H1 (cell line): ENCODE data around the gene PIAS1. TPM values are rescaled to one million over a fixed set of nuclear protein-coding genes. Genes with fewer than 3 reads are reported as not detected.

Experiments used
- CTCF ChIA-PET: fragments of 300-600 bp; sonication (Branson Sonifier 250); formaldehyde crosslinking; loops from one replicate; lab custom pipeline; 2021; ENCODE audit not compliant: partially characterized antibody; lab: Charles Lee
- POLR2A ChIA-PET: fragments of 300-600 bp; sonication (Branson Sonifier 250); formaldehyde crosslinking; loops from one replicate; lab custom pipeline; 2021; ENCODE audit warnings: inconsistent platforms; ENCODE audit not compliant: partially characterized antibody; lab: Charles Lee
- DNase-seq, 2 experiments: peaks; one replicate each; pipeline versions ENCODE4 v3.0.0 to v3.0.0-alpha.2; 2010 to 2022; ENCODE audit warnings: low spot score in 2 of 2, low read depth in 1 of 2, mixed read lengths in 1 of 2
- FAIRE-seq: peaks from 2 replicates; lab custom pipeline; 2011; peaks lifted over from hg19 to GRCh38; lab: Jason Lieb, UNC
- H2AFZ ChIP-seq: 2 replicates; pipeline ENCODE4 v1.8.1; 2012; ENCODE audit warnings: low read length, inconsistent platforms
- H2AK5ac ChIP-seq: 2 replicates; pipeline ENCODE4 v1.6.1; 2013; ENCODE audit warnings: low read depth, low read length
- H2BK120ac ChIP-seq: replicated peaks from 2 replicates; pipeline ENCODE3; 2013; ENCODE audit warnings: low read depth, low read length, inconsistent platforms
- H2BK12ac ChIP-seq: 2 replicates; pipeline ENCODE4 v1.6.1; 2013; ENCODE audit warnings: low read depth, low read length
- H2BK15ac ChIP-seq: 2 replicates; pipeline ENCODE4 v1.6.1; 2013; ENCODE audit warnings: low read length
- H2BK20ac ChIP-seq: 2 replicates; pipeline ENCODE4 v1.6.1; 2013; ENCODE audit warnings: low read length
- H2BK5ac ChIP-seq: 2 replicates; pipeline ENCODE4 v1.6.1; 2013; ENCODE audit warnings: low read depth, low read length
- H3K14ac ChIP-seq: 2 replicates; pipeline ENCODE4 v1.6.1; 2013; ENCODE audit warnings: inconsistent platforms; ENCODE audit not compliant: insufficient read length
- H3K18ac ChIP-seq: 2 replicates; pipeline ENCODE4 v1.6.1; 2013; ENCODE audit warnings: low read length; ENCODE audit errors: extremely low read depth
- H3K23ac ChIP-seq: 2 replicates; pipeline ENCODE4 v1.6.1; 2013; ENCODE audit warnings: inconsistent platforms; ENCODE audit not compliant: insufficient read length
- H3K23me2 ChIP-seq: 2 replicates; pipeline ENCODE4 v1.6.1; 2013; ENCODE audit warnings: low read depth, low read length
- H3K27ac ChIP-seq: 2 replicates; pipeline ENCODE4 v1.6.1; 2011; ENCODE audit warnings: low read depth, low read length, inconsistent platforms
- H3K27me3 ChIP-seq, 4 experiments: replicated peaks in 1 of 4; 1 replicate in 1 of 4; 2 replicates in 3 of 4; pipeline versions ENCODE4 v1.6.1 to v1.8.1; 2011 to 2013; ENCODE audit warnings: low read length in 3 of 4, mild to moderate bottlenecking in 3 of 4, inconsistent platforms in 2 of 4, mixed read lengths in 2 of 4, moderate library complexity in 1 of 4; ENCODE audit not compliant: control insufficient read depth in 3 of 4, insufficient read depth in 3 of 4; ENCODE audit errors: extremely low read depth in 1 of 4
- H3K36me3 ChIP-seq, 4 experiments: 2 replicates each; pipeline versions ENCODE4 v1.6.1 to v1.8.1; 2011 to 2013; ENCODE audit warnings: mild to moderate bottlenecking in 4 of 4, low read length in 3 of 4, moderate library complexity in 2 of 4, control low read depth in 1 of 4, inconsistent platforms in 1 of 4; ENCODE audit not compliant: insufficient read depth in 4 of 4, control insufficient read depth in 2 of 4
- H3K4ac ChIP-seq: replicated peaks from 2 replicates; pipeline ENCODE3; 2013; ENCODE audit warnings: low read length, low read depth, mixed read lengths, inconsistent platforms; ENCODE audit not compliant: insufficient read length
- H3K4me1 ChIP-seq, 4 experiments: replicated peaks in 1 of 4; 1 replicate in 1 of 4; 2 replicates in 3 of 4; pipeline versions ENCODE4 v1.6.1 to v1.8.1; 2011 to 2013; ENCODE audit warnings: low read length in 3 of 4, inconsistent platforms in 2 of 4, mixed read lengths in 1 of 4; ENCODE audit not compliant: insufficient read depth in 4 of 4, control insufficient read depth in 3 of 4
- H3K4me2 ChIP-seq, 2 experiments: 2 replicates each; pipeline versions ENCODE4 v1.6.1 to v1.8.1; 2011 to 2013; ENCODE audit warnings: low read depth in 2 of 2, low read length in 2 of 2, control low read depth in 1 of 2, inconsistent platforms in 1 of 2, mild to moderate bottlenecking in 1 of 2; ENCODE audit not compliant: insufficient read depth in 1 of 2
- H3K4me3 ChIP-seq, 4 experiments: fragments of 200-600, 300-600 bp in 1 of 4; sonication (generic), shearing (Covaris generic), sonication (Bioruptor Twin) in 1 of 4; 2 replicates each; pipeline versions ENCODE4 v1.5.1 to v1.8.1; 2011 to 2016; ENCODE audit warnings: low read length in 4 of 4, low read depth in 3 of 4, control low read depth in 2 of 4, inconsistent platforms in 2 of 4, mild to moderate bottlenecking in 2 of 4, mixed read lengths in 1 of 4, moderate library complexity in 1 of 4; ENCODE audit not compliant: insufficient read depth in 2 of 4; ENCODE audit errors: extremely low read depth in 1 of 4
- H3K56ac ChIP-seq: replicated peaks from 2 replicates; pipeline ENCODE3; 2013; ENCODE audit warnings: low read depth, mild to moderate bottlenecking, mixed read lengths, low read length, inconsistent platforms; ENCODE audit not compliant: insufficient read length
- H3K79me1 ChIP-seq: 2 replicates; pipeline ENCODE4 v1.6.1; 2013; ENCODE audit warnings: low read depth, low read length, control low read depth
- H3K79me2 ChIP-seq, 2 experiments: 2 replicates each; pipeline versions ENCODE4 v1.6.1 to v1.8.1; 2012 to 2013; ENCODE audit warnings: low read length in 2 of 2, mild to moderate bottlenecking in 2 of 2, inconsistent platforms in 1 of 2; ENCODE audit not compliant: insufficient read depth in 2 of 2, control insufficient read depth in 1 of 2
- H3K9ac ChIP-seq, 4 experiments: replicated peaks in 1 of 4; 1 replicate in 1 of 4; 2 replicates in 3 of 4; pipeline versions ENCODE4 v1.6.1 to v1.8.1; 2011 to 2013; ENCODE audit warnings: low read depth in 3 of 4, low read length in 3 of 4, control low read depth in 2 of 4, mild to moderate bottlenecking in 2 of 4, moderate library complexity in 2 of 4, inconsistent platforms in 1 of 4; ENCODE audit errors: extremely low read depth in 1 of 4
- H3K9me3 ChIP-seq, 2 experiments: 2 replicates each; pipeline versions ENCODE4 v1.6.1 to v1.8.1; 2012 to 2013; ENCODE audit warnings: mild to moderate bottlenecking in 2 of 2, moderate library complexity in 2 of 2, control low read depth in 1 of 2, inconsistent platforms in 1 of 2, low read depth in 1 of 2, low read length in 1 of 2, mixed read lengths in 1 of 2; ENCODE audit not compliant: insufficient read depth in 2 of 2
- H4K20me1 ChIP-seq, 2 experiments: replicated peaks in 1 of 2; 2 replicates each; pipeline versions ENCODE3 to v1.8.1; 2011 to 2013; ENCODE audit warnings: inconsistent platforms in 2 of 2, low read length in 2 of 2, mild to moderate bottlenecking in 1 of 2; ENCODE audit not compliant: insufficient read depth in 2 of 2, control insufficient read depth in 1 of 2
- H4K5ac ChIP-seq: 2 replicates; pipeline ENCODE4 v1.6.1; 2013; ENCODE audit warnings: low read length, low read depth, mixed read lengths, inconsistent platforms; ENCODE audit not compliant: insufficient read length
- H4K8ac ChIP-seq: 2 replicates; pipeline ENCODE4 v1.8.0; 2013; ENCODE audit warnings: mild to moderate bottlenecking, moderate library complexity, low read length, inconsistent platforms; ENCODE audit not compliant: insufficient read depth; ENCODE audit errors: extremely low read depth
- H4K91ac ChIP-seq: replicated peaks from 2 replicates; pipeline ENCODE3; 2013; ENCODE audit warnings: low read length, mixed read lengths, inconsistent platforms; ENCODE audit not compliant: insufficient read length
- SP2 ChIP-seq: IDR thresholded peaks from 2 replicates; pipeline ENCODE4 v1.6.1; 2012; ENCODE audit warnings: mild to moderate bottlenecking, low read length, inconsistent platforms
- WGBS, 2 experiments: shearing (Covaris generic) in 1 of 2; methylation state at CpG; one replicate each; pipeline versions ENCODE4 v1.1.6 to v1.1.7; 2013 to 2015; ENCODE audit warnings: low lambda C conversion rate in 2 of 2, mixed read lengths in 2 of 2, inconsistent platforms in 1 of 2, low coverage in 1 of 2, missing lambda C conversion rate in 1 of 2; ENCODE audit not compliant: insufficient replicate concordance in 2 of 2, insufficient coverage in 1 of 2, insufficient read length in 1 of 2; ENCODE audit errors: extremely low coverage in 1 of 2, missing lambda C conversion rate in 1 of 2; 5-methylcytosine and 5-hydroxymethylcytosine counted together
- polyA plus RNA-seq, 7 experiments: library from polyadenylated mRNA; depleted of rRNA in 3 of 7; stranded (reverse) in 5 of 7; unstranded in 2 of 7; fragments of >200 nt in 5 of 7; fragments of 200-250 nt in 2 of 7; gene quantifications; 1 replicate in 5 of 7; 2 replicates in 1 of 7; 4 replicates in 1 of 7; pipeline versions ENCODE4 v1.2.1 to v1.2.3, GENCODE V29; 2011 to 2013; ENCODE audit warnings: missing spikeins in 2 of 7, mixed read lengths in 2 of 7
- total RNA-seq: library from RNA; stranded (reverse); fragmentation: NEBNext Ultra II Directional; extraction: Animal tissue kit (Norgen Biotek cat#: 25700); gene quantifications from 2 replicates; pipeline ENCODE4 v1.2.1, GENCODE V29; 2021

The PIAS1 gene
- total and polyA plus RNA-seq, 2 of the 8 experiments (the other 6 are each of a cell fraction or from before 2014, with no cell fraction given): 30.8 to 34.5 TPM

DNA sequence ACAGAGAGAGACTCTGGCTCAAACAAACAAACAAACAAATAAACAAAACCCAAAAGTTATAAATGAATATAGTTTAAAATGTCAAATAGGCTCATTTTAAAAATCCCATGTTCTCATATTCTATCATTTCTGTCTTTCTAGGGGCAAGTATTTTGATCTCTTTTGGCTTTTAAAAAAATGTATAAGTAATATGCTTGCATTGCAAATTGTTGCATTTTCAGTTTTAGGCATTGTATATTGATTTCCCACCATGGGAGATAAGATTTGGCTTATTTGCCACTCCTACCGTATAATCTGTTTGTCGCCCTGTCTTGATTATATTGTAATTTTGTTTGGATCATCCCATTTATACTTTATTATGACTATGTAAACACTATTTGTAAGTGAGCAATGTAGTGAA is 70.6 kb downstream of the PIAS1 start:
- Histone ChIP-seq H4K8ac (no peak overlapping the region), H3K56ac (no peak overlapping the region), H3K4me2 (no peak overlapping the region), H3K18ac (no peak overlapping the region), H3K79me2 (peaks cover 0 to 9% of the 10 kb centered on the region in 2 experiments; a peak in 2 of 4 replicates), H2AK5ac (no peak overlapping the region), H3K4me1 (no peaks in the 10 kb centered on the region), H4K20me1 (peaks cover 0 to 1% of the 10 kb centered on the region in 2 experiments), H3K36me3 (no peaks in the 10 kb centered on the region), H3K27ac (no peak overlapping the region), H2BK15ac (no peak overlapping the region), H2BK5ac (no peak overlapping the region), H2BK120ac (no peak overlapping the region), H4K5ac (no peak overlapping the region), H2AFZ (no peak overlapping the region), H3K23me2 (no peaks in the 10 kb centered on the region), H3K9me3 (no peaks in the 10 kb centered on the region), H4K91ac (no peak overlapping the region), H3K9ac (no peak overlapping the region), H3K4me3 (no peak overlapping the region), H2BK20ac (no peak overlapping the region), H2BK12ac (no peak overlapping the region), H3K27me3 (no peaks in the 10 kb centered on the region), H3K14ac (no peak overlapping the region), H3K4ac (no peak overlapping the region), H3K79me1 (0 out of 2 replicates have a peak, but pooled peaks cover 2% of the 10 kb centered on the region), H3K23ac (no peak overlapping the region)
- TF ChIP-seq SP2: no peak
- no peak for DNase-seq
- 98% methylated on average over 2 of the region's 2 CpGs; no CpG with 5 or more reads in 1 of the 2 experiments for WGBS, 2 experiments
- FAIRE-seq: no peak
- CTCF ChIA-PET: interaction anchor here (0.7 kb wide), 1 partner anchor 144 kb away, joined by 4 read pairs; no protein-coding TSS in a partner anchor
- POLR2A ChIA-PET: no interaction called here
